GM15510 (cell line): ENCODE data around the gene TPP1.

Source experiments
- POLR2A ChIP-seq: IDR thresholded peaks from 3 replicates; pipeline ENCODE4 v1.6.1; 2011; ENCODE audit warnings: borderline replicate concordance; ENCODE audit not compliant: insufficient read length; ENCODE audit errors: extremely low read depth

TPP1 gene

DNA sequence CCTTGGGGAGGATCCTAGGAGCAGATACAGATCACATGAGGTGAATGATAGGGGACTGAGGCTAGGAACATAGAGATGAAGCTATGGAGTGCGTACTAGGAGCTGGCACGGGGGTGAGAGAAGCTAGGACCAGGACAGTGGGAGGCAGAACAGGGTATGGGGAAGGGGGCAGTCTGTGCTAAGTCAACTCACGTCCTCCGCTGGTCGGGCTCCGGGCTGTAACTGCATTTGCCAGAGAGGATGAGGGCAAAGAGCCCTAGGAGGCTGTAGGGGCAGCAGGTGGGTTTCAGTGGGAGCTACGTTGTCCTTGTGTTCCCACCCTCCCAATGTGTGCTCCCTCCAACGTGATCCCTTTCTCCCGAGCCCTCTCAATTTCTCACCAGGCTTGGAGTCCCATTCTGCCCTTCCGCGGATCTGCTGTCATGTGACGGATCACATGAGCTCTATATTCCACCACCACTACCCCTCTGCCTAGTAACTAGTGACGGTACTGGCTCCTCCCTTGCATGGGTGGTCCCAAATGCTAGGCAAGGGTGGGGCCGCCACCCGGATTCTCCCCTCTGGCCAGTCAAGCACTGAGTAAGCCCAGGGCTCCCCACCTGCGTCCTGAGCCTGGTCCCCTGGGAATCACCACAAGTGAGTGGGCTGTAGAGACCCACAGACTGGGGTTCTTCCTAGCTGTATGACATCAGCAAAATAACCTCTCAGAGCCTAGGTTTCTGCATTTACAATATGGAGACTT, at the start of gene TPP1:
Gene TPP1 (minus strand): TSS at position 419 of the 742 bp plus-strand sequence. CDS start 22 bp downstream, at position 397.
- peak; percentile 71 for TF ChIP-seq POLR2A

DNA sequence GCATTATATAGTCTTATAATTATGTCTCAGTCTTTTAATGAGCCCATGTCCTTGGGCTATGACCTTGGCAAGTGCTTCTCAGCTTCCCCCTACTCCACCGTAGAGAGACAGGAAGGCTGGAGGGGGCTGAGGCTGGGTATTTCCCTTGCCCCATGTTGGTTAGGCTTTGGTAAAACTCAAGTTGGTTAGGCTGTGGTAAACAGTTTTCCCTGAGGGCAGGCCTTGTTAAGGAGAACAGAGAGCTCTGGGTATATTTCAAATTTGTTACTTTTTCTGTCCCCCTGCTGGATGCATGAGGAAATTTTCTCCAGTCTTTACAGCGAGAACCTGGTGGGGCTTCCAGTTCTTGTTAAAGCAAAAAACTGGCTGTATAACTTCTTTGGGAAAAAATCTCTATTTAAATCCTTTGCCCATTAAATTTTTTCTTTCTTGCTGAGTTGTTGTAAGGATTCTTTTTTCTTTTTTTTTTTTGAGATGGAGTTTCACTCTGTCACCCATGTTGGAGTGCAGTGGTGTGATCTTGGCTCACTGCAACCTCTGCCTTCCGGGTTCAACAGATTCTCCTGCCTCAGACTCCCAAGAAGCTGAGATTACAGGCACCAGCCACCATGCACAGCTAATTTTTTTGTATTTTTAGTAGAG, 48.6 kb upstream of the TPP1 start:
- no peak for TF ChIP-seq POLR2A

DNA sequence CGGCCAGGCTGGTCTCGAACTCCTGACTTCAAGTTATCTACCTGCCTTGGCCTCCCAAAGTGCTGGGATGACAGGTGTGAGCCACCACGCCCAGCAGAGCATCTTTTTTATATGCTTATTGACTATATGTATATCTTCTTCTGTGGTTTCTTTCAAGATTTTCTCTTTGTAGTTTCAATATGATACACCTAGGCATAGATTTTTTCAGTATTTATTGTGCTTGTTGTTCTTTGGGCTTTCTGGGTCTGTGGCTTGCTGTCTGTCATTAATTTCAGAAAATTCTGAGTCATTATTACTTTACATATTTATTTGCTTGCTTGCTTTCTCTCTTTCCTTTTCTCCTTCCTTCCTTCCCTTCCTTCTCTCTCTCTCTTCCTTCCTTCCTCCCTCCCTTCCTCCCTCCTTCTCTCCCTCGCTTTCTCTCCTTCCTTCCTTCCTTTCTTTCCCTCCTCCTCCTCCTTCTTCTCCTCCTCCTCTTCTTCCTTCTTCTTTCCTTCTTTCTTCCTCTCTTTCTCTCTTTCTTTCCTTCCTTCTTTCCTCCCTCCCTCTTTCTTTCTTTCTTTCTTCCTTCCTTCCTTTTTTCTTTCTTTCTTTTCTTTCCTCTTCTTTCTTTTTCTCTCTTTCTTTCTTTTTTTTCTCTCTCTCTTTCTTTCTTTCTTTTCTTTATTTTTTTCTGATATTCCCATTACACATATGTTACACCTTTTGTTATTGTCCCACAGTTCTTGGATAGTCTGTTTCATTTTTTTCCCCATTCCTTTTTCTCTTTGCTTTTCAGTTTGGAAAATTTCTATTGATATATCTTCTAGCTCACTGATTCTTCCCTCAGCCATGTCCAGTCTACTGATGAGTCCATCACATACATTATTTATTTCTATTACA, 47.3 kb upstream of the TPP1 start:
- TF ChIP-seq POLR2A, result no peak

DNA sequence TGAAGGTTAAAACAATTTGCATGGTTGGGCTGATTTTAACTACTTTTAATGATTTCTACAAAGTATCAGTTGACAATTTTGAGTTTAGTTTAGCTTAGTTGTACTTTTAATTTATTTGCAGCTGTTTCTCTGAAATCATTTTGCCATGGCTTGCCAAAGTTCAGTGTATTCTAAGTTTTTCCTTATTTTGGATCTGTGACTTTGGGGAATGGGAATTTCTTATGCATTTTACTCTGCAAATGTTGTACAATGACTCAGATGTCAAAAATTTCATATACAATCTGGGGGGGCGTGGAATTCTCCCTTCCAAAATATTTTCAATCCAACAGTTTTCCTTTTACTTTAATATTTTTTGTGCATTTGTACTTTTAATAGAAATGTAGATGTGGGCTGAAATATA, 45.3 kb upstream of the TPP1 start:
- no peak for TF ChIP-seq POLR2A

DNA sequence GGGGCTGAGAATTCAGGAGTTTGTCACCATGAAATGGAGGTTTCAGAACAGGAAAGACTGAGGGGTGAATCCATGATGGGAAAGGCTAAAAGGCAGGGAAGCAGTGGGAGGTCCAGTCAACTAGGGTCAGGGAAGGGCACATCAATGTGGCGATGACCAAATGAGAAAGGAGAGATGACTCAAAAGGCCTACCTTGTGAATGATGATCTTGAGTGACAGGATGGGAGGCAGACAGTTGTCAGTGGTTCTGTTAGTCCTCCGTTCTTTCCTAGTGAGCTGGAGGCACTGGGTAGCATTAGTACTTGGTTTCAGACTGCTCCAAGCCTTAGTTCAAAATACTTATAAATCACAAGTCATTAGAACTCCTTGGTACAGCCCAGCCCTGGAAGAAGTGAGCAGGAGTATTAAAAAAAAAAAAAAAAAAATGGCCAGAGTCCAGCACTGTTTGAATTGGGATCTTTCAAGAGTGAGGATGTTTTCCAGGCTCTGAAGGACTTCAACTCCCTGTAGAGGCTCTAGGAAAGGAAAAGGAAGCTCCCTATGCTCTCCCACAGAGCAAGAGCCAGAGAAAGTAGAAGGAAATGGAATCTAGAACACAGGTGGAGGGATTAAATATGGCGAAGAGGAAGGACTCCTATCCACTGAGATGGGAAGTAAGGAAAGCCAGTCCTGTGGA, 44.7 kb upstream of the TPP1 start:
- no peak for TF ChIP-seq POLR2A

DNA sequence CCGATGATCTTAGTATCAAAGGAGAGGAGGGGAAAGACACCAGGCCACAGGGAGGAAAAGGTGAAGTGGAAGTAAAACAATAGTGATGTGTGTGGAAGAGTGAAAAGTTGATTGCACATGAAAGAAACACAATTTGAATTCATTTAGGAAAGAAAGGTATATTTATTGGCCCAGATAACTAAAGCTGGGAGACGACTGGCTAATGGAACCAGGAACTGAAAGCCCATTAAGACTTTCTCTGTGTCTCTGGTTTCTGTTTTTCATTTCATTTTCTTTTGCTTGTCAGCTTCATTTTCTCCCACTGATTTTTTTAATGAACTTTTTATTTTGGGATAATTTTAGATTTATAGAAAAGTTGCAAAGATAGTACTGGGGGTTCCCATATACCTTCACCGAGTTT, 41.5 kb upstream of the TPP1 start:
- no peak for TF ChIP-seq POLR2A

DNA sequence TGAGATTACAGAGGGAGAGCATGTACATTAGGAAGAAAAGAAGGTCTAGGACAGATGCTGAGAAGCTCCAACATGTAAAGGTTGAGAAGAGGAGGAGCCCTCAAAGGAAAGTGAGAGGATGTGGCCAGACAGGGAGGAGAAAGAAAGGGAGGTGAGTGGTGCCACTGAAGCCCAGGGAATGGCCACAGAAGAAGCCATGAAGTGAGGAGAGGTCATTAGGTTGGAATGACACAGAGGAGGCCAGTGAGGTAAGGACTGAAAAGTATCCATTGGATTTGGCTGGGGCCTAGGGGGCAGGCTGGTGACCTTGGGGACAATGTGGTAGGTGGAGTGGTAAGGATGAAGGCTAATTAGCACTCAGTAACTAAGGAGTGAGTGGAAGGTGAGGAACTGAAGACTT, 39.4 kb upstream of the TPP1 start:
- TF ChIP-seq POLR2A, result no peak

DNA sequence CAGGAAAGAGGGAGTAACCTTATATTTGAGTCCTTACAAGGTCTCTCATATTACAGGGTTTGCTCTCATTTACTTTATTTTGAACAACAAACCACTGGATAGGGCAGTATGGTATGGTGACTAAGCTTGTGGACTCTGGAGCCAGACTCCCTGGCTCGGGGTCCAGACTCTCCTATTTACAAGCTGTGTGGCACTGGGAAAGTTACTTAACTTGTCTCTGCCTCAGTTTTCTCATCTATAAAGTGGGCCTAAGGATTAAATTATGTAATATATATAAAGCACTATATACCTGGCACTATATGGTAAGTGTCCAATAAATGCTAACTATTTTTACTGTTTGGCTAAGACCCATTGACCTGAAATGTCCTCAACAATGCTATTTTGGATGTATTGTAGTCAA, 38.1 kb upstream of the TPP1 start:
- TF ChIP-seq POLR2A, result no peak

DNA sequence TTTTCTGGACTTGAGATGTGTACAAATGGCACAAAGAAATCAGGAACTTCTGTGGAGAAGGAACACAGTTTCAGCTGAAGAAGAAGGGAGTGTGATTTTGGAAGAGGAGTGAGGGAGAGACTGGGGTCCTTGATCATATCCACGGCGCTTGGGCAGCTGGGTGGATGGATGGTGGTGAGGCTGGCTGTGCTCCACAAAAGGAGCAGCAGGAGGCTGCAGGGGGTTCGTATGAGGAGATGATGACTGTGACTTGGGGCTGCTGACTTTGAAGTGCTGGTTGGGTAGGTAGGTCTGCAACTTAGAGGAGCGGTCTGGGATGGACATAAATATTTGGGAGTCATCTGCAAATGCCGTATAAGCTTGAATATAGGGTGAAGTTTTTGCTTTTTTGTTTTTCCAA, 37.7 kb upstream of the TPP1 start:
- TF ChIP-seq POLR2A, result no peak

DNA sequence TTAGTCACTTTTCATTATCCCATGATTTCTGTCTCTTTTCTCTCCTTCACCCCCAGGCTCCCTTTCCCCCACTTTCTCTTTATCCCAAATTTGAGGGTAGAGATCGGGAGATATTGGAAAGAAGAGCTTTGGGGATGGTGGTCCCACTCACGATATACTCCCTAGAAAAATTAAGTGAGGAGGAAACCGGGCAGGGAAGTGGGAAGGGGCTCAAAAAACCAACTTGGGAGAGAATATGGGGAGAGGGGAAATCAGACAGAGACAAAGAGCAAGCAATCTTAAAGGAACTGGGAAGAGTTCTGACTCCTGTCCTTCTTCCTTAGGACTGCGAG, 37.3 kb upstream of the TPP1 start:
- no peak for TF ChIP-seq POLR2A

DNA sequence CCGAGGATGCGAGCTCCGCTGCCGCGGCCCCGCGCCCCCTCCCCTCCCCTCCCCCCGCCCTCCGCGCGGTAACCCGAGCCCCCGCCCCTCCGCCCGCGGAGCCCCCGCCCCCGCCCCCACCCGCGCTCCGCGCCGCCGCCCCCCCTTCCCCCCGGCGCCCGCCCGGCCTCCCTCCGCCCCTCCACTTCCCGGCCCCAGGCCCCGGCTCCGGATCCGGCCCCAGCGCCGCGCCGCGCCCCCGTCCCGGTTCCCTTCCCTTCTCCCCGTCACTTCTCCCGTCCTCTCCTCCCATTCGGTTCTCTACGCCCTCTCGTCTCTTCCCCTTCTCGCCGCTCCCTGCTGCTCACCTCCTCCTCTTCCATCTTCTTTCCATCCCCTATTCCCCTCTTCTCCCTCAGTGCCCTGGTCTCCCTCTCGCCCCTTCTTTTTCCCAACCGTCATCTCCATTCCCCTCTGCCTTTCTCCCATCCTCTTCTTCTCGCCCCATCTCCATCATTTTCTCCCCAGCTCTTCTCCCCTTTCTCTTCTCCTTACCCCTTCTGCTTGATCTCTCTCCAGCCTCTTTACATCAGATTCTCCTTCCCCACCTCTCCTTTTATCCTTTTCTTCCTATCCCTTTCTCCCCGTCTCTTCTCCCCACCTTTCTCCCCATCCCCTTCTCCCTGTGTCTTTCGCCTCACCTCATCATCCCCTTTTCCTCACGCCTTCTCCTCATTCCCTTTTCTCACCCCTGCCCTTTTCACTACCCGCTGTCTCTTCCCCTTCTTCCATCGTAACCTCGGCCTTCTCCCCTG, 36.8 kb upstream of the TPP1 start, which contains the start of gene DCHS1:
Gene DCHS1 (minus strand): TSS at position 20 of the 794 bp plus-strand sequence. CDS start 14,196 bp downstream, outside the sequence.
- TF ChIP-seq POLR2A, result no peak

DNA sequence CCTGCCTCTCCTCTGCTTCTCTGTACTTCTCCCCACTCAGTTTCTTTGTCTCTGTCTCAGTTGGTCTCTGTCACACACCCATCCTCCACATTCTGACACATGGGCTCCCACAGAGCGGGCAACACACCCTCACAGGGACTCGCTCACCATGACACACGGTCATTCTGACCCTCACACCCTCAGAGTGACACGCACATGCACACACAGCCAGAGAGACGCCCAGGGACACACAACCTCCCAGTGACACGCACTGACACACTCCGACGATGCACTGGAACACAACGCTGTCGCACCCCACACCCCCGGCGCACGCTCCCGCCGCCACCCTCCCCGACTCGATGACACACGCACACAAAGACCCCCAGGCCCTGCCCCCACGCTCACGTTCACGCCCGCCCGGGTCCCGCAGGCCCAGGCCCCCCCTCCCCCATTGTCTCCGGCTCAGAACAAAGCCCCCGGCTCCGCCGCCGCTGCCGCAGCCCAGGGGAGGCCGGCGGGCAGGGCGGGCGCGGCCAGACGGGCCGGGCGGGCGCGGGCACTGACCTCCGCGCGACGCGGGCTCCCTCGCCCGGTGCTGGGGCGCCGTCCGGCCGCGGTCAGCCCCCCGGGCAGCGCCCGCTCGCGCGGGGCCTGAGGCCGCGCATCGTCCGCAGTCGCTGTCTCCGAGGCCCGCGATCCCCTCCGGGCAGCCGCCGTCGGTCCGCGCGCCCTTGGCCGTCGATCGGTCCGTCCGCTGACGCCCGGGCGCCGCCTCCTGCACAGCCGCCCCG, 36.0 kb upstream of the TPP1 start:
- TF ChIP-seq POLR2A, result no peak

DNA sequence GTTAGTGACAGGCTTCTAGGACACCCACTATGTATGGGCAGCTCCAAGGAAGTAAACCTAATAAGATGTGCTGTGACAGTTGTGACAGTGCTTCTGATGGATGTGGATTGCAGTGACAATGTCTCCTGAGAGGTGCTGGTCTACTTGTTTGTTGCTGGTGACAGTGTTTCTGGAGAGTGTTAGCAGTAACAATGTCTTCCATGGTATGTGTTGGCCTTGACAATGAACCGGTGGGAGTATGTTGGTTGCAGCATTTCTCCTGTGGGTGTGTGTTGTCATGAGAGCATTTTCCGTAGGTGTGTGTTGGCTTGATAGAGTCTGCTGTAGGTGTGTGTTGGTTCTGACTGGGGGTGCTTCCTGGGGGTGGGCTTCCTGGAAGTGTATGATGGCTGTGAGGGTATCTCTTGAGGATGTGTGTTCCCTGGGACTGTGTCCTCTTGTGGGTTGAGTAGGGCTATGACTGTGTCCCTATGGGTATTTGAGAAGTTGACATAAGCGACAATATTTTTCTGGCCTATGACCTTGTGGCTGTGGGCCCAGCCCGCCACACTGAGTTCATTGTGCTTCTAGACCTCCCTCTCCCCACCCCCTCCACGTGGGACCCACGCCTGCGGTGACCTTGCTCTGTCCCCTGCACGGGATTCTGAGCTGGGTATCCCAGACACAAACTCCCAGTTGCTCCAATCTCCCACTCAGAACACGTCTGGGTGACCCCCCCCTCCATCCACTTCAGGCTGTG, 35.2 kb upstream of the TPP1 start:
- TF ChIP-seq POLR2A, result no peak
